ENCODE data around the gene B3GAT1.

B3GAT1 gene

GRCh38 chr11:134413043-134413825 is 1.2 kb upstream of the B3GAT1 start:
- H3K9ac ChIP-seq (ENCODE audit: low read length): no peak overlapping the region
- no peaks in the 10 kb centered on the region for H3K9me3 ChIP-seq (ENCODE audit: insufficient read depth, low read length)
- H3K27me3 ChIP-seq (ENCODE audit: low read depth, low read length): peaks cover 23% of the 10 kb centered on the region
- H3K4me2 ChIP-seq (ENCODE audit: low read length): no peak overlapping the region
- no peaks in the 10 kb centered on the region for H3K79me2 ChIP-seq (ENCODE audit: low read length)
- H3K4me1 ChIP-seq (ENCODE audit: low read length): no peaks in the 10 kb centered on the region
- H3K4me3 ChIP-seq (ENCODE audit: low read length): no peak overlapping the region
- TF ChIP-seq CTCF (IDR thresholded peaks at IDR 0.05; ENCODE audit: low read depth, low read length): no peak
- TF ChIP-seq EZH2phosphoT487 (IDR thresholded peaks at IDR 0.05; ENCODE audit: low read depth): no peak
- no peak overlapping the region for H2AFZ ChIP-seq (ENCODE audit: low read depth, low read length)
- no peak overlapping the region for H3K27ac ChIP-seq (ENCODE audit: low read length)
- H4K20me1 ChIP-seq (ENCODE audit: insufficient read depth, low read length): no peaks in the 10 kb centered on the region
- no peaks in the 10 kb centered on the region for H3K36me3 ChIP-seq (replicated peaks; ENCODE audit: low read depth, low read length)

- TF ChIP-seq EZH2phosphoT487 (IDR thresholded peaks at IDR 0.05; ENCODE audit: low read depth) (no peak), CTCF (IDR thresholded peaks at IDR 0.05; ENCODE audit: low read depth, low read length) (no peak)
- H3K79me2 ChIP-seq (ENCODE audit: low read length): no peaks in the 10 kb centered on the region
- no peaks in the 10 kb centered on the region for H4K20me1 ChIP-seq (ENCODE audit: insufficient read depth, low read length)
- no peak overlapping the region for H3K4me3 ChIP-seq (ENCODE audit: low read length)
- H3K9ac ChIP-seq (ENCODE audit: low read length): no peak overlapping the region
- no peak overlapping the region for H3K4me2 ChIP-seq (ENCODE audit: low read length)
- no peaks in the 10 kb centered on the region for H3K36me3 ChIP-seq (replicated peaks; ENCODE audit: low read depth, low read length)
- no peak overlapping the region for H2AFZ ChIP-seq (ENCODE audit: low read depth, low read length)
- H3K27ac ChIP-seq (ENCODE audit: low read length): no peak overlapping the region
- H3K4me1 ChIP-seq (ENCODE audit: low read length): no peaks in the 10 kb centered on the region
- peaks cover 9% of the 10 kb centered on the region; the same call in 1 of the 2 replicates for H3K27me3 ChIP-seq (ENCODE audit: low read depth, low read length)
- no peaks in the 10 kb centered on the region for H3K9me3 ChIP-seq (ENCODE audit: insufficient read depth, low read length)
These were observed 1.3 kb downstream of the B3GAT1 start for GRCh38 chr11:134410766-134411165.

- Histone ChIP-seq H3K36me3 (replicated peaks; ENCODE audit: low read depth, low read length) (no peaks in the 10 kb centered on the region), H2AFZ (ENCODE audit: low read depth, low read length) (no peak overlapping the region), H3K27ac (ENCODE audit: low read length) (no peak overlapping the region), H3K9me3 (ENCODE audit: insufficient read depth, low read length) (no peaks in the 10 kb centered on the region), H4K20me1 (ENCODE audit: insufficient read depth, low read length) (no peaks in the 10 kb centered on the region), H3K4me3 (ENCODE audit: low read length) (no peak overlapping the region), H3K9ac (ENCODE audit: low read length) (no peak overlapping the region), H3K4me1 (ENCODE audit: low read length) (no peaks in the 10 kb centered on the region), H3K79me2 (ENCODE audit: low read length) (no peaks in the 10 kb centered on the region), H3K4me2 (ENCODE audit: low read length) (no peak overlapping the region), H3K27me3 (ENCODE audit: low read depth, low read length) (no peaks in the 10 kb centered on the region)
- TF ChIP-seq EZH2phosphoT487 (IDR thresholded peaks at IDR 0.05; ENCODE audit: low read depth) (no peak), CTCF (IDR thresholded peaks at IDR 0.05; ENCODE audit: low read depth, low read length) (no peak)
These were observed 2.3 kb downstream of the B3GAT1 start for GRCh38 chr11:134409552-134410429.

GRCh38 chr11:134407923-134408322 is 4.1 kb downstream of the B3GAT1 start:
- Histone ChIP-seq H3K27ac (ENCODE audit: low read length) (no peak overlapping the region), H3K4me2 (ENCODE audit: low read length) (no peak overlapping the region), H3K79me2 (ENCODE audit: low read length) (no peaks in the 10 kb centered on the region), H3K27me3 (ENCODE audit: low read depth, low read length) (no peaks in the 10 kb centered on the region), H3K9ac (ENCODE audit: low read length) (no peak overlapping the region), H3K4me3 (ENCODE audit: low read length) (no peak overlapping the region), H3K4me1 (ENCODE audit: low read length) (no peaks in the 10 kb centered on the region), H3K36me3 (replicated peaks; ENCODE audit: low read depth, low read length) (no peaks in the 10 kb centered on the region), H2AFZ (ENCODE audit: low read depth, low read length) (no peak overlapping the region), H3K9me3 (ENCODE audit: insufficient read depth, low read length) (no peaks in the 10 kb centered on the region), H4K20me1 (ENCODE audit: insufficient read depth, low read length) (no peaks in the 10 kb centered on the region)
- no peak for TF ChIP-seq EZH2phosphoT487 (IDR thresholded peaks at IDR 0.05; ENCODE audit: low read depth)
- no peak for TF ChIP-seq CTCF (IDR thresholded peaks at IDR 0.05; ENCODE audit: low read depth, low read length)

Data from OCI-LY3 (cell line).